SK-N-SH (cell line): ENCODE measurements around the gene ATF7IP2. TPM values are rescaled to one million over a fixed set of nuclear protein-coding genes. Genes with fewer than 3 reads are reported as not detected.

Experiments used
- CTCF ChIA-PET: fragments of 300-600, 350-600 bp; formaldehyde crosslinking; extraction: SDS; loops from one replicate; lab custom pipeline; 2021; lab: Yijun Ruan, JAX
- POLR2A ChIA-PET: fragments of 350-600 bp; sonication (Branson Sonifier 250); formaldehyde crosslinking; extraction: SDS; loops from one replicate; lab custom pipeline; 2020; ENCODE audit warnings: antibody characterized with exemption, inconsistent platforms; lab: Yijun Ruan, JAX
- DNase-seq: peaks from one replicate; pipeline ENCODE4 v3.0.0; 2012
- H2AFZ ChIP-seq: fragments of 200-600 bp; sonication (generic); 2 replicates; pipeline ENCODE4 v1.8.1; 2016; ENCODE audit warnings: antibody characterized with exemption, mild to moderate bottlenecking, low read depth
- H3F3A ChIP-seq: fragments of 200-600 bp; sonication (generic); replicated peaks from 2 replicates; pipeline ENCODE3; 2016; ENCODE audit warnings: antibody characterized with exemption, mild to moderate bottlenecking; ENCODE audit not compliant: insufficient read depth
- H3K27ac ChIP-seq, 2 experiments: fragments of 200-500 bp in 1 of 2; fragments of 200-600 bp in 1 of 2; sonication (Bioruptor generic) in 1 of 2; sonication (generic), shearing (Covaris generic) in 1 of 2; 2 replicates each; pipeline versions ENCODE4 v1.5.1 to v1.6.1; 2014 to 2016; ENCODE audit warnings: low read depth in 2 of 2, inconsistent platforms in 1 of 2, low read length in 1 of 2, mild to moderate bottlenecking in 1 of 2, mixed read lengths in 1 of 2
- H3K27me3 ChIP-seq: fragments of 200-600 bp; sonication (generic), shearing (Covaris generic); 2 replicates; pipeline ENCODE4 v1.6.1; 2016; ENCODE audit warnings: mixed run types; ENCODE audit not compliant: insufficient read depth
- H3K36me3 ChIP-seq, 2 experiments: fragments of 200-500 bp in 1 of 2; fragments of 200-600 bp in 1 of 2; sonication (Bioruptor generic) in 1 of 2; sonication (generic) in 1 of 2; replicated peaks in 1 of 2; 2 replicates each; pipeline versions ENCODE3 to v1.5.1; 2014 to 2016; ENCODE audit warnings: low read length in 1 of 2, mild to moderate bottlenecking in 1 of 2; ENCODE audit not compliant: insufficient read depth in 2 of 2, control insufficient read depth in 1 of 2
- H3K4me1 ChIP-seq, 2 experiments: fragments of 200-500 bp in 1 of 2; fragments of 200-600 bp in 1 of 2; sonication (Bioruptor generic) in 1 of 2; sonication (generic), shearing (Covaris generic) in 1 of 2; 2 replicates each; pipeline versions ENCODE4 v1.5.1 to v1.6.1; 2014 to 2016; ENCODE audit warnings: low read depth in 1 of 2, low read length in 1 of 2, mixed run types in 1 of 2; ENCODE audit not compliant: insufficient read depth in 2 of 2, control insufficient read depth in 1 of 2
- H3K4me2 ChIP-seq: fragments of 200-600 bp; sonication (generic), shearing (Covaris generic); 2 replicates; pipeline ENCODE4 v1.6.1; 2017; ENCODE audit warnings: mixed run types
- H3K4me3 ChIP-seq, 2 experiments: fragments of 200-500 bp in 1 of 2; fragments of 200-600 bp in 1 of 2; sonication (Bioruptor generic) in 1 of 2; sonication (generic), shearing (Covaris generic) in 1 of 2; 2 replicates each; pipeline versions ENCODE4 v1.5.1 to v1.8.1; 2014 to 2016; ENCODE audit warnings: low read depth in 2 of 2, inconsistent platforms in 1 of 2, low read length in 1 of 2, mild to moderate bottlenecking in 1 of 2, mixed read lengths in 1 of 2, moderate library complexity in 1 of 2
- H3K79me2 ChIP-seq: fragments of 200-600 bp; sonication (generic); 2 replicates; pipeline ENCODE4 v1.8.1; 2017; ENCODE audit warnings: mild to moderate bottlenecking; ENCODE audit not compliant: insufficient read depth
- H3K9ac ChIP-seq: fragments of 200-600 bp; sonication (generic); 2 replicates; pipeline ENCODE4 v1.6.1; 2017; ENCODE audit warnings: mixed run types
- H3K9me2 ChIP-seq: fragments of 200-600 bp; sonication (generic); 2 replicates; pipeline ENCODE4 v1.6.1; 2017; ENCODE audit warnings: mixed run types
- H3K9me3 ChIP-seq: fragments of 200-600 bp; sonication (generic); 2 replicates; pipeline ENCODE4 v1.6.1; 2017; ENCODE audit warnings: mixed run types, mild to moderate bottlenecking, moderate library complexity
- H4K20me1 ChIP-seq: fragments of 200-600 bp; sonication (generic); 2 replicates; pipeline ENCODE4 v1.6.1; 2017; ENCODE audit warnings: mild to moderate bottlenecking, mixed run types; ENCODE audit not compliant: insufficient read depth
- EZH2phosphoT487 ChIP-seq: fragments of 200-600 bp; sonication (generic); IDR thresholded peaks from 2 replicates; pipeline ENCODE4 v1.6.1; 2017; ENCODE audit warnings: low read depth, mixed run types, mild to moderate bottlenecking, antibody characterized with exemption, moderate library complexity, borderline replicate concordance
- FOXJ3 ChIP-seq: sonication (generic); formaldehyde crosslinking; IDR thresholded peaks from 2 replicates; pipeline ENCODE4 v1.5.1; 2020; ENCODE audit warnings: mild to moderate bottlenecking, missing genetic modification reagents
- MEF2A ChIP-seq: IDR thresholded peaks from 2 replicates; pipeline ENCODE4 v1.4.0; 2012; ENCODE audit warnings: low read depth, borderline replicate concordance
- MXI1 ChIP-seq: IDR thresholded peaks from 2 replicates; pipeline ENCODE4 v1.6.1; 2012; ENCODE audit warnings: mild to moderate bottlenecking, low read depth, low read length, improper control_type of control experiment
- RCOR1 ChIP-seq: fragments of 150-350 bp; IDR thresholded peaks from 2 replicates; pipeline ENCODE4 v1.6.1; 2017; ENCODE audit warnings: antibody characterized with exemption, low read length
- SIN3A ChIP-seq: IDR thresholded peaks from 2 replicates; pipeline ENCODE4 v1.6.1; 2012; ENCODE audit warnings: low read depth, mild to moderate bottlenecking, low read length, moderate library complexity, borderline replicate concordance
- TAF1 ChIP-seq: IDR thresholded peaks from 2 replicates; pipeline ENCODE4 v1.6.1; 2012; ENCODE audit warnings: low read depth, mild to moderate bottlenecking, low read length, moderate library complexity, borderline replicate concordance
- TCF12 ChIP-seq: IDR thresholded peaks from 2 replicates; pipeline ENCODE4 v1.4.0; 2012
- TEAD4 ChIP-seq: IDR thresholded peaks from 2 replicates; pipeline ENCODE4 v1.4.0; 2012; ENCODE audit warnings: mild to moderate bottlenecking, borderline replicate concordance; ENCODE audit not compliant: insufficient read depth
- WGBS: methylation state at CpG from one replicate; pipeline ENCODE4 v1.1.6; 2017; ENCODE audit warnings: low lambda C conversion rate; 5-methylcytosine and 5-hydroxymethylcytosine counted together
- polyA plus RNA-seq, 3 experiments: library from polyadenylated mRNA; depleted of rRNA; stranded (reverse); fragments of >200 nt; gene quantifications; 2 replicates each; pipeline ENCODE4 v1.2.3, GENCODE V29; 2012
- TF ChIP-seq, protein P1 (sequence below): fragments of 150-350 bp; IDR thresholded peaks from 2 replicates; pipeline ENCODE4 v1.6.1; 2016; ENCODE audit warnings: mild to moderate bottlenecking, low read depth, low read length
- TF ChIP-seq, protein P2 (sequence below): IDR thresholded peaks from 2 replicates; pipeline ENCODE4 v1.4.0; 2012; ENCODE audit warnings: low read depth

ATF7IP2 gene
- polyA plus RNA-seq, 1 of the 3 experiments (the other 2 are of a cell fraction), result 0.35 TPM

- H3K36me3 ChIP-seq, result no peaks in the 10 kb centered on the region
- POLR2A ChIA-PET, result interaction anchor here (0.6 kb wide), 1 partner anchor 169 kb away, joined by 4 read pairs; no protein-coding TSS in a partner anchor
- no peak for DNase-seq
- TF ChIP-seq EZH2phosphoT487 (no peak), MEF2A (no peak), FOXJ3 (CRISPR knock-in tag) (no peak), TEAD4 (no peak)
- TF ChIP-seq, protein P1, sequence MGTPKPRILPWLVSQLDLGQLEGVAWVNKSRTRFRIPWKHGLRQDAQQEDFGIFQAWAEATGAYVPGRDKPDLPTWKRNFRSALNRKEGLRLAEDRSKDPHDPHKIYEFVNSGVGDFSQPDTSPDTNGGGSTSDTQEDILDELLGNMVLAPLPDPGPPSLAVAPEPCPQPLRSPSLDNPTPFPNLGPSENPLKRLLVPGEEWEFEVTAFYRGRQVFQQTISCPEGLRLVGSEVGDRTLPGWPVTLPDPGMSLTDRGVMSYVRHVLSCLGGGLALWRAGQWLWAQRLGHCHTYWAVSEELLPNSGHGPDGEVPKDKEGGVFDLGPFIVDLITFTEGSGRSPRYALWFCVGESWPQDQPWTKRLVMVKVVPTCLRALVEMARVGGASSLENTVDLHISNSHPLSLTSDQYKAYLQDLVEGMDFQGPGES, result no peak
- TF ChIP-seq, protein P2, sequence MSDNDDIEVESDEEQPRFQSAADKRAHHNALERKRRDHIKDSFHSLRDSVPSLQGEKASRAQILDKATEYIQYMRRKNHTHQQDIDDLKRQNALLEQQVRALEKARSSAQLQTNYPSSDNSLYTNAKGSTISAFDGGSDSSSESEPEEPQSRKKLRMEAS, result no peak
- no peak overlapping the region for H2AFZ ChIP-seq
- 24% methylated on average over 8 of the region's 8 CpGs for WGBS
- H3K9me3 ChIP-seq, result no peaks in the 10 kb centered on the region
- H3K27me3 ChIP-seq, result no peaks in the 10 kb centered on the region
- H3K27ac ChIP-seq, result no peak overlapping the region
- H3K4me2 ChIP-seq, result no peak overlapping the region
- no peaks in the 10 kb centered on the region for H3F3A ChIP-seq
- H3K79me2 ChIP-seq, result no peaks in the 10 kb centered on the region
- no peaks in the 10 kb centered on the region for H3K9me2 ChIP-seq
- CTCF ChIA-PET, result interaction anchor here (1.3 kb wide), 1 partner anchor 9 kb away, joined by 3 read pairs; no protein-coding TSS in a partner anchor
- no peak overlapping the region for H3K4me3 ChIP-seq
- no peak overlapping the region for H3K9ac ChIP-seq
- H3K4me1 ChIP-seq, result no peaks in the 10 kb centered on the region
- no peaks in the 10 kb centered on the region for H4K20me1 ChIP-seq
Measured at GRCh38 chr16:10493276-10493675, 107.4 kb downstream of the ATF7IP2 start.

GRCh38 chr16:10494343-10495030, 108.6 kb downstream of the ATF7IP2 start:
- TF ChIP-seq SIN3A (no peak), RCOR1 (no peak), TAF1 (no peak), TEAD4 (no peak), TCF12 (no peak), MXI1 (no peak)
- Histone ChIP-seq H4K20me1 (no peaks in the 10 kb centered on the region), H3K79me2 (no peaks in the 10 kb centered on the region), H3K9ac (no peak overlapping the region), H3K9me2 (no peaks in the 10 kb centered on the region), H3F3A (no peaks in the 10 kb centered on the region), H3K9me3 (no peaks in the 10 kb centered on the region), H2AFZ (no peak overlapping the region), H3K4me1 (no peaks in the 10 kb centered on the region), H3K27me3 (no peaks in the 10 kb centered on the region), H3K27ac (no peak overlapping the region), H3K4me2 (no peak overlapping the region), H3K4me3 (no peak overlapping the region), H3K36me3 (no peaks in the 10 kb centered on the region)
- no peak for DNase-seq
- 35% methylated on average over 5 of the region's 5 CpGs for WGBS
- CTCF ChIA-PET, result interaction anchor here (1.3 kb wide), 1 partner anchor 15 kb away, joined by 5 read pairs; no protein-coding TSS in a partner anchor
- POLR2A ChIA-PET, result no interaction called here
